H1 (cell line): ENCODE measurements around the gene SGCG. TPM values are rescaled to one million over a fixed set of nuclear protein-coding genes. Genes with fewer than 3 reads are reported as not detected.

Experiments used
- BRCA1 ChIP-seq: IDR thresholded peaks from 2 replicates; pipeline ENCODE4 v1.6.1; 2012; ENCODE audit warnings: low read depth, low read length, improper control_type of control experiment
- EZH2 ChIP-seq: fragments of 200-600 bp; sonication (generic); IDR thresholded peaks from 2 replicates; pipeline ENCODE4 v1.7.1; 2012; ENCODE audit warnings: low read depth, mild to moderate bottlenecking, moderate library complexity, low read length, inconsistent platforms; ENCODE audit not compliant: severe bottlenecking
- FOSL1 ChIP-seq: IDR thresholded peaks from 2 replicates; pipeline ENCODE4 v1.6.1; 2011; ENCODE audit warnings: mild to moderate bottlenecking, low read depth, low read length, moderate library complexity; ENCODE audit not compliant: insufficient read depth
- MAFK ChIP-seq: IDR thresholded peaks from 2 replicates; pipeline ENCODE4 v1.6.1; 2012; ENCODE audit warnings: low read depth, mild to moderate bottlenecking, improper control_type of control experiment, low read length
- POU5F1 ChIP-seq: IDR thresholded peaks from 2 replicates; pipeline ENCODE4 v1.6.1; 2011; ENCODE audit warnings: low read depth, mild to moderate bottlenecking, low read length, moderate library complexity
- RNF2 ChIP-seq: fragments of 200-900, 300-1000 bp; sonication (generic); IDR thresholded peaks from 2 replicates; pipeline ENCODE4 v1.7.1; 2016; ENCODE audit warnings: borderline replicate concordance, low read depth, mild to moderate bottlenecking, antibody characterized with exemption, low read length; ENCODE audit not compliant: poor library complexity, severe bottlenecking; ENCODE audit errors: missing control alignments
- SIX5 ChIP-seq: IDR thresholded peaks from 2 replicates; pipeline ENCODE4 v1.6.1; 2011; ENCODE audit warnings: mild to moderate bottlenecking, low read depth, low read length
- polyA plus RNA-seq, 7 experiments: library from polyadenylated mRNA; depleted of rRNA in 3 of 7; stranded (reverse) in 5 of 7; unstranded in 2 of 7; fragments of >200 nt in 5 of 7; fragments of 200-250 nt in 2 of 7; gene quantifications; 1 replicate in 5 of 7; 2 replicates in 1 of 7; 4 replicates in 1 of 7; pipeline versions ENCODE4 v1.2.1 to v1.2.3, GENCODE V29; 2011 to 2013; ENCODE audit warnings: missing spikeins in 2 of 7, mixed read lengths in 2 of 7
- total RNA-seq: library from RNA; stranded (reverse); fragmentation: NEBNext Ultra II Directional; extraction: Animal tissue kit (Norgen Biotek cat#: 25700); gene quantifications from 2 replicates; pipeline ENCODE4 v1.2.1, GENCODE V29; 2021

SGCG gene
- total and polyA plus RNA-seq, 2 of the 8 experiments (the other 6 are each of a cell fraction or from before 2014, with no cell fraction given) = 0.05 TPM; not detected in 1

DNA sequence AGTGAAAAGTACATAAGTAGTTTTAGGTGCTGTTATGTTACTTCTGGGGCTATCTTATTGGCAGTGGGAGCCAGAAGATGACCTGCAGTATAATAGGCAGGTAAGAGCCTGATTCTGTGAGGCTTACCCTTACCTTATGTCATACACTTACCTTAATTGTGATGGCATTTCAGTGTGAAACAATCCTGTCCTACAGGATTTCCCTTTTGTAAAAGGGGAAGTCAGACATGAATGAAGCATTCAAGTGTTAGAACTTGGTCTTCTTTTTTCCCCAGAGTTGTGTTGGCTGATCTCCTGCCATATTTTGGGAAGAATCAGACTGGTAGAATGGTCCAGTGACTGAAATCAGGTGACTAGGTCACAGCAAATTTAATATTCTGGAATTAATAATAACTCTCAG is 55.2 kb downstream of the SGCG start (continued):
- TF ChIP-seq BRCA1 (no peak), SIX5 (no peak), FOSL1 (no peak), RNF2 (no peak), MAFK (no peak), EZH2 (no peak), POU5F1 (no peak)
